Psoas muscle (tissue), 8 donors: Measurements from ENCODE around the gene PI4K2A. TPM values are rescaled to one million over a fixed set of nuclear protein-coding genes. Genes with fewer than 3 reads are reported as not detected.

ENCODE experiments used
- ATAC-seq, 4 donors: fragments of 200-7000 bp; cut with Tn5 transposase; one replicate each; pipeline ENCODE4 v1.9.1; 2020; ENCODE audit warnings: moderate library complexity in 3 of 4, mild to moderate bottlenecking in 2 of 4
- DNase-seq, 2 donors: peaks; one replicate each; pipeline ENCODE4 v3.0.0-alpha.2; 2020
- H3K27ac ChIP-seq: fragments of 200-600 bp; one replicate; pipeline ENCODE4 v1.8.0; 2022
- H3K27me3 ChIP-seq, 3 donors: fragments of 200-600 bp in 1 of 3; one replicate each; pipeline versions ENCODE4 v1.6.1 to v1.8.0; 2013 to 2022; ENCODE audit warnings: low read length in 2 of 3, mild to moderate bottlenecking in 2 of 3, moderate library complexity in 1 of 3; ENCODE audit not compliant: insufficient read depth in 3 of 3
- H3K36me3 ChIP-seq, 2 donors: fragments of 200-600 bp in 1 of 2; one replicate each; pipeline versions ENCODE4 v1.6.1 to v1.8.0; 2013 to 2022; ENCODE audit warnings: low read depth in 1 of 2, mild to moderate bottlenecking in 1 of 2, moderate library complexity in 1 of 2; ENCODE audit not compliant: insufficient read depth in 1 of 2
- H3K4me1 ChIP-seq: fragments of 200-600 bp; one replicate; pipeline ENCODE4 v1.8.0; 2022
- H3K4me3 ChIP-seq: fragments of 200-600 bp; one replicate; pipeline ENCODE4 v1.8.0; 2022; ENCODE audit warnings: mild to moderate bottlenecking
- H3K9me3 ChIP-seq: fragments of 200-600 bp; one replicate; pipeline ENCODE4 v1.8.0; 2022
- CTCF ChIP-seq: fragments of 200-600 bp; IDR thresholded peaks from one replicate; pipeline ENCODE4 v1.8.0; 2022; ENCODE audit warnings: antibody characterized with exemption
- WGBS, 3 donors: extraction: QIAGEN DNeasy Blood & Tissue Kit; methylation state at CpG; one replicate each; pipeline versions ENCODE4 v1.1.6 to v1.1.7; 2013; 5-methylcytosine and 5-hydroxymethylcytosine counted together
- intact Hi-C, 2 donors: fragments of 100-400 bp; cut with DNase I; formaldehyde crosslinking; loops; one replicate each; pipeline versions ENCODE4 v1.11.0 to v1.14.2; 2022
- polyA plus RNA-seq, 3 donors: library from polyadenylated mRNA; stranded (reverse); fragments of 200-250 nt; gene quantifications; one replicate each; pipeline ENCODE4 v1.2.3, GENCODE V29; 2013
- total RNA-seq, 4 donors: library from RNA; stranded (reverse); fragmentation: NEBNext Ultra II Directional in 2 of 4; extraction: Animal tissue kit (Norgen Biotek cat#: 25700) in 2 of 4; gene quantifications; one replicate each; pipeline versions ENCODE4 v1.2.1 to v1.2.4, GENCODE V29; 2021 to 2023
- donor health status: healthy with polysubstance abuse.
- donor health status: DM: no; HTN: no; CAD: no; lungs with moderate emphysema.
- donor health status: Bipolar disorder and iron deficiency.
- donor health status: healthy.
- donor health status: DM: yes; HTN: yes; CAD: no.
- donor health status: DM: no; HTN: no; CAD: no.
- donor health status: DM: no; HTN: no; CAD: no.
- donor health status: DM: yes; HTN: yes; CAD: no.

PI4K2A gene
- total and polyA plus RNA-seq, 7 donors, result 8.9 to 22.9 (median 11.9) TPM

GRCh38 chr10:97659589-97659988 lies 19.1 kb downstream of the PI4K2A start:
- Histone ChIP-seq H3K27ac (no peak overlapping the region), H3K27me3 (no peaks in the 10 kb centered on the region), H3K9me3 (no peaks in the 10 kb centered on the region), H3K4me1 (no peaks in the 10 kb centered on the region), H3K4me3 (no peak overlapping the region), H3K36me3 (peaks cover 5 to 81% of the 10 kb centered on the region in 2 donors)
- 46 to 76% (median 58%) methylated on average over 1 of the region's 1 CpG for whole genome bisulfite sequencing, 3 donors
- TF ChIP-seq CTCF, result no peak
- intact Hi-C loops, result no loop called here
- ATAC-seq (no peak), DNase-seq (no peak)

GRCh38 chr10:97664282-97664850 lies 23.9 kb downstream of the PI4K2A start:
- H3K4me3 ChIP-seq, result no peak overlapping the region
- DNase-seq (no peak), ATAC-seq (no peak)
- H3K27ac ChIP-seq, result no peak overlapping the region
- H3K36me3 ChIP-seq, result peaks cover 2 to 84% of the 10 kb centered on the region in 2 donors
- WGBS, 3 donors, result 94 to 97% (median 96%) methylated on average over 1 of the region's 1 CpG
- no peaks in the 10 kb centered on the region for H3K27me3 ChIP-seq
- no peak for TF ChIP-seq CTCF
- no peaks in the 10 kb centered on the region for H3K4me1 ChIP-seq
- intact Hi-C loops, result no loop called here
- no peaks in the 10 kb centered on the region for H3K9me3 ChIP-seq

- no peak for TF ChIP-seq CTCF
- H3K4me3 ChIP-seq, result no peak overlapping the region
- peaks cover 5 to 97% of the 10 kb centered on the region in 2 donors for H3K36me3 ChIP-seq
- H3K27me3 ChIP-seq, result no peaks in the 10 kb centered on the region
- no peak overlapping the region for H3K27ac ChIP-seq
- no peaks in the 10 kb centered on the region for H3K9me3 ChIP-seq
- ATAC-seq (no peak), DNase-seq (no peak)
- intact Hi-C loops, result no loop called here
- H3K4me1 ChIP-seq, result no peaks in the 10 kb centered on the region
- 90 to 95% (median 92%) methylated on average over 7 of the region's 7 CpGs for WGBS, 3 donors
Observed at GRCh38 chr10:97666992-97667391, 26.5 kb downstream of the PI4K2A start.

GRCh38 chr10:97667463-97667862 lies 27.0 kb downstream of the PI4K2A start:
- no peak overlapping the region for H3K27ac ChIP-seq
- whole genome bisulfite sequencing, 3 donors, result 76 to 90% (median 86%) methylated on average over 6 of the region's 6 CpGs
- H3K4me3 ChIP-seq, result no peak overlapping the region
- H3K4me1 ChIP-seq, result no peaks in the 10 kb centered on the region
- TF ChIP-seq CTCF, result no peak
- intact Hi-C loops, result no loop called here
- H3K27me3 ChIP-seq, result no peaks in the 10 kb centered on the region
- ATAC-seq (no peak), DNase-seq (no peak)
- H3K36me3 ChIP-seq, result peaks cover 5 to 97% of the 10 kb centered on the region in 2 donors
- no peaks in the 10 kb centered on the region for H3K9me3 ChIP-seq

- Histone ChIP-seq H3K27me3 (no peaks in the 10 kb centered on the region), H3K9me3 (no peaks in the 10 kb centered on the region), H3K4me3 (no peak overlapping the region), H3K4me1 (no peaks in the 10 kb centered on the region), H3K27ac (no peak overlapping the region), H3K36me3 (peaks cover 3 to 97% of the 10 kb centered on the region in 2 donors)
- intact Hi-C loops, result no loop called here
- 67 to 88% (median 71%) methylated on average over 1 of the region's 1 CpG for WGBS, 3 donors
- DNase-seq, result no peak
- TF ChIP-seq CTCF, result no peak
- ATAC-seq, result no peak
Observed at GRCh38 chr10:97669571-97669970, 29.1 kb downstream of the PI4K2A start.
